T1000 (cell line): ENCODE data around the gene SPON1.

Source experiments
- DNase-seq: peaks from one replicate; lab custom pipeline; 2025; ENCODE audit warnings: mixed read lengths; lab: John Stamatoyannopoulos, UW

The SPON1 gene

DNA sequence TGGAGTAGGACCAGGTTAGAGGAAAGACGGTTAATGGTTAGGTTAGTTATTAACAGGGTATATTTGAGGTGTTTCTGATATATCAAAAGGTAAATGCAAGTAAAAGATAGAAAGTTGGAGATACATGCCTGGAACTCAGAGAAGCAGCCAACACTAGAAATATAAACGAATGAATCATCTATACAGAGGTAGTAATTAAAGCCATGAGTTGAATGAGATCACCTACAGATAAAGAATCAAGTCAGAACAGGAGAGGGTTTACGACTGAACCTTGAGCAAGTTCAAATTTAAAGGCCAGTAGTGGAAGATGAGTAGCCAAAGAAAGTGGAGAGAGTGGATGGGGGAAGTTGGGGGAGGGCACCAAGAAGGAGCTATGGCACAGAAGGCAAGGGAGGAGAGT, 73.9 kb downstream of the SPON1 start:
- DNase-seq: no peak

DNA sequence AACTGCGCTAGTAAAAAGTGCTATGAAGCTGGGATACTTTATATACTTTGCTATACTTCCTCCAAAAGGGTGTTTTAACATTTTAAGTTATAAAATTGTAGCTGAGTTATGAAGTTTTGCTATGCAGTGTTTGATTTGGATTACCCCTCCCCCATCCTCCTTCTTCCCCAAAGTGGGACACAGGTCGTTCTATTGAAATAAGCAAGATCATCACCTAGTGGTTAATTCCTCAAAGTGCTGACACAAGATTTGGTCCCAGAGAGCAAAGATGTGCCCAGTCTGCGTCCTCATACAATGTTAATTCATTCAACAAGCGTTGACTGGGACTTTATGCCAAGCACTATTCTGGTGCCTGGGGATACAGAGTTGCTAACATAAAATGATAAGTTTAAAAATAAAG, 78.5 kb downstream of the SPON1 start:
- DNase-seq: no peak

DNA sequence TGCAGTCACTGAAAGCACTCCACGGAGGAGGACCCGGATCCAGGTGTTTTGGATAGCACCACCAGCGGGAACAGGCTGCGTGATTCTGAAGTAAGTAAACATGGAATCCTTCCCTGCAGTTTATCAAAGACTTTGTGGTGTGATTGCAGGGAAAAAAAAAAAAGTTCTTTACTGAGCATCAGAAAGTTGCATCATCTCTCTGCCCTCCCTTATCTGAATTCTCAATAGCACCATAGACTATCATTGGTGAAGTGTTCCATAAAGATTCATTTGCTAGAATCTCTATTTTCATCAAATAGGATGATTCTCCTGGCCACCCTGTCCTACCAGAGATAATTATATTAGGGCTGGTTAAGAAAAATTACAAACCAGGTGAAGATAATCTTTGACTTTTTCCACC, 79.0 kb downstream of the SPON1 start:
- no peak for DNase-seq

DNA sequence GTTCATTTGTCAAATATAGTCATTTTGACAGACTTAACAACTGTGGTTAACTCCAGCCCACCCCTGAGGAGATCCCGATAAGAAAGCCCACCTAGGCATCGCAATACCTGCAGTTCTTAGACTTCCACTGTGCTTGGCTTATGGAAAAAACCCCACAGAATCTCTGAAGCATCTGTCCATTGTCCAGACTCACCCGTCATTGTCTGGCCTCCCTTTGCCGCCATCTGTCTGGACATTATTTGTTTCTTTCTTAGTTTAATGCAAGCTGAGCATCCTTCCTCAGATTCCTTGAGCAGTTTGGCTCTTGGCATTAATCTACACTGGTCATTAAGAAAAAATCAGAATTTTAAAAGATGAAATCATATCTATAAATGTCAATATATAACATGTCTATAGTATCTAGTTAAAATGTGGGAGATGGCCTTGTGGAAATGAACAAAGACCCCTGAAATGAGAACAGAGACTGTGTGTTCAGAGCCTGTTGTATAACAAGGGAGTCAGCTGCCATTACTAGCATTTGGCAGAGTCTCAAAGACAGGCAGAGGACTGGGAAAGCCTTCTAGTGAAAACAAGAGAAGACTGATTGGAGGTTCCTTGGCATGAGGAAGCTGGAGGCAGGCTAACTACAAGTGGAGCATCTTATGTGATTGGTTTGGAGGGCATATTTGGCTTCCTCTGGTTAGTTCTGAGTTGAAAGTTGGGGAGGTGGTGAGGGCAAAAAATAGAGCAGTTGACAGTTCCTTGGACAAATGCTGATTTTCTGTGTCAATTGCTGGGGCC, 80.4 kb downstream of the SPON1 start:
- DNase-seq: no peak

DNA sequence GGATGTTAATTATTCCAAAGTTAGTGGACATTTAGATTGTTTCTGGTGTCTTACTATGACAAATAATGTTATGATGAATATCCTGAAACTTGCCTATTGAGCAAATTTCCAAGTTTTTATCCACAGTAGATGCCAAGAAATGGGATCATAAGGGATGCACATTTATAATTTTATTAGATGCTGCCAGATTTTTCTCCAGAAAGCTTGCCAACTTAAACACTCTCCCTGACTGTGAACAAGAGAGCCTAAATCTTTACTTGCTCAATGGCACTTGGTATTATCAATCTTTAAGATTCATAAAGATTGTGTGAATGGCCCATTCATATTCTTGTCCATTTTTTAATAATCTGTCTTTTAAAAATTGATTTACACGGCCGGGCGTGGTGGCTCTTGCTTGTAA, 82.4 kb downstream of the SPON1 start:
- DNase-seq: no peak

DNA sequence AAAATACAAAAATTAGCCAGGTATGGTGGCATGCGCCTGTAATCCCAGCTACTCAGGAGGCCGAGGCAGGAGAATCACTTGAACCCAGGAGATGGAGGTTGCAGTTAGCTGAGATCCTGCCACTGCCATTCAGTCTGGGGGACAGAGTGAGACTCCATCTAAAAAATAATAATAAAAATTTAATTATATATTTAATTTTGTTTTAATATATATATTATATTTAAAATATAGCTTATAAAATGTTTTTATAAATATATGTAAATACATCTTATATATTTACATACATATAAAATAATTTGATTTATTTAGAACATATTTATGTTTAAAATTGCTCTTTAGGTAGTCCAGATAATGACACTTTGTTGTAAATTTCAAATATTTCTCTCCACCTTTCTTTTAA, 82.9 kb downstream of the SPON1 start:
- DNase-seq: no peak

DNA sequence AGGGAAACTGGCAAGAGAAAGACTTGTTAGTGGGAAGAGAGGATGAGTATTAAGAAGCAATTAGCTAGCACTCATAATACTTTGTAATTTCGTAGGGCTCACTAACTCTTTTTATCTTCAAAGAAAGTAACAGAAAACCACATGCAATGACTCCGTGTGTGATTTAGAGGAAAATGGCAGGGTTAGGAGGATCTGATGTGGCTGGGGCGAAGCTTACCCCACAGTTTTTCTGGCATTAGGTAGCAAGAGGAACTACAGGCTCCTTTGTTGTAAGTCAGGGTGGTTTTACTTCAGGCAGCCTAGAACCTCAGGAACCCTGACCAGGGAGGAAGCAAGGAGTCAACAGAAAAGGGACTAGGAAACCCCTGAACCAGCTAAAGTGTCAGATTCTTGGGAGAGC, 89.7 kb downstream of the SPON1 start:
- DNase-seq: no peak

DNA sequence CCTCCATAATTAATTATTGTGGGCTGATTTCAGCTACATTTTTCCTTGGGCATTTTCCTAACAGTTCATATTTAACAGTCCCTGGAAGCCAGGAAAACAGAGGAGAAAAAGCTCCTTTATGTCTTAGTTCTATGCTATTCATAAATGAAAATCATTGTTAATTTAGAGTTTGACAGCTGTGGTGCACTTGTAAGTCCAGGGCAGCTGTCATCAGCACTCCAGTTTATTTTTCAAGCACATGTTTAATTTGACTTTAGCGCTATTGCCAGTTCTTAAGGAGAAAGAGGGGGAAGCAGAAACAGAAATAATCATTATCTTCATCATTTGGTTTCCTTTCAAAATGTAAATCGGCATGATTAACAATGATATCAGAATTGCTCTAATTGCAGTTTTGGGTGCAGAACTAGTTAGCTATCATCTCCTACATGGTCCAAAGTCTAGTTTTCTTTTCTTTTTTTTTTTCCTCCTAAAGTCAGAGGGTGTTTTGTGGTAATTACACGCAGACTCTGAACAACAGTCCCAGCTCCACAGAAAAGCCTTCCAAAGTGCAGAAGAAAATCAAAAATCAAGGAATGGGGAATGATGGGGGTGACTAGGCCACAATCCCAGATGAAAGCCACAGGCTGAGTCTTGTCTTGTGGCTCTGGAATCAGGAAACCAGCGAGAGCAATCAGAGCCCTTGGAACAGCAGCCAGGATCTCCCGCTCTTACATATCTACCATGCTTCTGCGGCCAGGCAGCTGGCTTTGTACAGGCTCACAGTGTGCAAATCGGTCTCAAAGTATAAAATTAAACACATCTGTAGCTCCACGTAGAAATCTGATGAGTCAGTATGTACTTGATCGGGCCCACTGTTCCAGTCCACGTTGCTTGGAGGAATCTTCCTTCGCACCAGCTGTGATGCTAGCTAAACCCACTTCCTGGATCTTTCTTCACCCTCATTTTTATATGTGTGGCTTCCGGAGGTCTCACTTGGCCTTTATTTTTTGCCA, 91.9 kb downstream of the SPON1 start:
- DNase-seq: no peak

DNA sequence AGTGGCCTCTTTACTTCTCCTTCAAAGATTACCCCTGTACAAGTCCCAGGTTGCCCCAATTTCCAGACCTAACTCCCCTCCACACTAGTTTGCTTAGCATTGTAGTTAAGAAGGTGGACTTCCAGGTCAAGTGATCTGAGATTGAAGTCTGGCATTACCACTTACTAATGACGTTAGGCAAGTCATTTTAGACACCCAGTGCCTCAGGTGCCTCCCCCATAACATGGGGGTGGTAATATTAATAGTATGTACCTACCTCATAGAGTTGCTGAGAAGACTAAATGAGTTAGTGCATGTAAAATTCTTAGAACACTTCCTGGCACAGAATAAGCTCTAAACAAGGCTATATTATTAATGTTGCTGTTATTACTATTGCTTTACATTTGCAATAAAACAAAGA, 93.4 kb downstream of the SPON1 start:
- no peak for DNase-seq

DNA sequence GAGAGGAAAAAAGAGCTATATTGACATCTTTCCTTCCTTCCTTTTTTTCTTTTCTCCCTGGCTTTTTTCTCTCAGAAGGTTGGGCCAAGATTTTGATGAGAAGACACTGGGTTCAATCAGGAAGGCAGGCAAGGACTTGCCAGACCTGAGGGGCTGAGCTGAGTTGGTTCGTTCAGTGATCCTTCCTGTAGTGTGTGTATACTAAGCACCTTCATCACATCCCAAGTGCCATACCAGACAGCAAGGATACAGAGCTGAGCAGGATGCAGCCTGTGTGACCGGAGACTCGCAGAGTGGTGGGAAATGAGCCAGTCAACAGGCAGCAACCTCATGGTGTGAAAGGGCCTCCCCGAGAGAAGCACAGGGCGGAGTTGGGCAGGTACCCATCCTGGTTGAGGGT, 95.5 kb downstream of the SPON1 start:
- DNase-seq: no peak

DNA sequence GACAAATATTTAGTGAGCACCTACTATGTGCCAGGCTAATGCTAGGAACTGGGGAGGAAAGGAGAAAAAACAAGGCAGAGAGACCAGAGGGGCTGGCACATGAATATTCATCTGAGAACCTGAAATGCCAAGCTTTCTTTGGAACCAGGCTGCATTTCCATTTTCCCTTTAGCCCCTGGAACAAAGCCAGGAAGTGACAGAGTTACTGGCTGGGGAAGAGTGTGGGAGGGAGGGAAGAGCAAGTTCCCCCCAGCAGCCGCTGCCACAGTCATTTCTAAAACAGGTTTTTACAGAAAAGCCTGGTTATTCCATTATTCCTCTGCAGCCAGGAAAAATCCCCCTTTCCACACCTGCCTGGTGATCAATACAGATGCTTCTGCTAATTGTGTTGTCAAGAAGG, 97.0 kb downstream of the SPON1 start:
- DNase-seq: no peak

DNA sequence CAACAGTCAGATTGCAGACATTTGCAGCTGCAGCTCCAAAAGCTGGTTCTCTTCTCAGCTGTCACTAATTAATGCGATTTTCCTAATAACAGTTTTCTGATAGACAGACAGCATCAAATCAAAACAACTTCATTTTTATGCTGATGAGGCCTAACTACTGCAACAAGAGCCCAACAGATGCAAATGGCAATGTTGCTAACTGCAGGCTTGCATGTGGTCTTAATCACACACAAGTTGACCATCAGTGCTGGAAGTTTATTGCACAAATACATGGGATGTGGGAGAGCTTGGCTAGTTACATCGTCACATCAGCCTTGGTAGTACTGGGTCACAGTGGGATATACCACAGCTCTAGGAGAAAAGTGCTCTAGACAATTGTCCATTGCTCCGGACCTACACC, 99.2 kb downstream of the SPON1 start:
- DNase-seq: no peak

DNA sequence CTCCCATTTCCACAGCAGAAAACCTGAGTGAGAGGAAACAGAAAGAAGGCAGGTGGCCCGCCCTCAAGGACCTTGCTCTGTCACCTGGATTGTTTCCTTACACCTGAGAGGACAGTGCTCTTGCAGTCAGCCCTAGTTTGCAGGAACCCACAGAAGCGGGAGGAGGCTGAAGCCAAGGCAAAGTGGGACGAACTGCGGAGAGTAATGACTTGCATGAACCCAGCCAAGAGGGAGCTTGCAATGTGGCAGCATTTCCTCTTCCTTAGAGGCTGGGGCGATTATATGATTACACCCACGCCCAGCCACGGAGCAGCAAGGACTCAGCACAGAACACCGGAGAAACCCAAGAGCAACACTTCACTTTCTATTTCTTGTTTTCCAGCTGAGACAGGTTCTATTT, 102.6 kb downstream of the SPON1 start:
- DNase-seq: no peak

DNA sequence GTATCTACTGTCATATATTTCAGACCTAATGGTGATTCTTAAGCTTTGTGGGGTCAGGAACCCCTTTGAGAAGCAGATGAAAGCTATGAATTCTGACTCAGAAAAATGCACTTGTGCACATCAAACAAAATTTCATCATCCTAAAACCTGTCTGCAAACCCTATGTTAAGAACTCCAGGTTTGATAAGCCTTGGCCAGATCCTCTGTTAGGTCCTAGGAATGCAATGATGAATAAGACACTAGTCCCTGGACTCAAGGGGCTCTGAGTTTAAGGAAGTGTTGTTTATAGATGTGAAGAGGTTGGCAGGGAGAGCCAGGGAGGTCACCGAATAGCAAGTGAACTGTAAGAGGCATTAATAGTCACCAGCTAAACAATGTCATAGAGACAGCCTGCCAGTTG, 103.2 kb downstream of the SPON1 start:
- no peak for DNase-seq

DNA sequence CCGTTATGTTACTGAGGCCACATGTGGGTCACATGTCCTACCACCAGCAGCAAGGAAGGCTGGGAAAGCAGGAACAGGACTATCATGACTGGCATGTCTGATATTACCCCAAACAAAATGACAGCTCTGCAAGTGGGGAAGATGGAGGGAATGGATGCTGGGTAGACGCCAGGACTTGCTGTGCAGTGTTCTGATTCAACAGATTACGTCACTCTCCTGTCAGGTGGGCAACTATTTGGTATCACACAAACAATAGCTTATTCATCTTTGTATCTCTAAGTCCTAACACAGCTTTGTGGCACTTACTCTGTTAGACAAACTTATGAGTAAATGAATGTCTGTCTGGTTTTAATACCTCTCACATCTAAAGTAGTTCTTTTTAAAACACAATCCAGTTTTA, 105.2 kb downstream of the SPON1 start:
- DNase-seq: no peak

DNA sequence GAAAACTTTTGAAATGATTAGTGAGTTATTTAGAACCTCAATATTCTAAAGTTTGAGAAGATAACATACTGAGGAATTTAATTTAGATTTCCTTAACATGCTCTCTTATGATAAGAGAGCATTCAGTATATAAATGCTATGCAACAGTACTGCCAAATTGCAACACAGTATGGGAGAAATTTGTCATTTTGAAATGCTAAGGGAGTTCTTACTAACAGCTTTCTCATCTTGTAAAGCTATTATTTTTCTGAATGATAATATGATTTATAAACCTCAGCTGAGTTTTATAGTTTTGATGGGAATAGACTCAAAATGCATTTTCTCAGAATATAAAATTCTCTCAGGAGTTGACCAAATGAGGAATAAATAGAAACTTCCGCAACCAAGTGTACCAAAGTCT, 108.4 kb downstream of the SPON1 start:
- no peak for DNase-seq

DNA sequence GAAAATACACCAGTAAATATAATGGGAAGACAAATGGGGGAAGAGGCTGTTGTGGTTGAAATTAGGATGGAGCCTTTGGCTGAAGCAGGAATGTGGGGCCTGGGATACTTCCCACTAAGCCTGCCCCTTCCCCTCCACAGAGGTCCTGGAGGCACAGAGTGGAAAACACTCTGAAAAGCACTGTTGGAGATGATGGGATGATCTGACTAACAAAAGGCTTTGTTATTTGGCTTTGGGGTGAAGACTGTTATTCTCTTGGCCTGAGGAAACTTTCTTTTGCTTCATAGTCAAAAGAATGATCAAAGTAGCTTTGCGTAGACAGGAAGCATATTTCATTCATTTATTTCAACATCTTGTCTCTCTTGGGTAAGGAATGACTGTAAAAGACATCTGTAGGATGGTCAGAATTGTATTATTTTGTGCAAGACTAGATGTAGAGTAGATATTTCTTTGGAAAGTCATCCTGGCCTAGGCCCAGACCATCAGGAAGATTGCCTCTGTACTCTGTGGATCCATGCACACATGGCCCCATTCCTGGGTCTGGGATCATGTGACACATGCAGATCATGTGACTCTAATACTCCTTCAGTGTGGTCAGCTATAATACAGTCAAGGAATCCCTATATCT, 111.4 kb downstream of the SPON1 start:
- DNase-seq: no peak

DNA sequence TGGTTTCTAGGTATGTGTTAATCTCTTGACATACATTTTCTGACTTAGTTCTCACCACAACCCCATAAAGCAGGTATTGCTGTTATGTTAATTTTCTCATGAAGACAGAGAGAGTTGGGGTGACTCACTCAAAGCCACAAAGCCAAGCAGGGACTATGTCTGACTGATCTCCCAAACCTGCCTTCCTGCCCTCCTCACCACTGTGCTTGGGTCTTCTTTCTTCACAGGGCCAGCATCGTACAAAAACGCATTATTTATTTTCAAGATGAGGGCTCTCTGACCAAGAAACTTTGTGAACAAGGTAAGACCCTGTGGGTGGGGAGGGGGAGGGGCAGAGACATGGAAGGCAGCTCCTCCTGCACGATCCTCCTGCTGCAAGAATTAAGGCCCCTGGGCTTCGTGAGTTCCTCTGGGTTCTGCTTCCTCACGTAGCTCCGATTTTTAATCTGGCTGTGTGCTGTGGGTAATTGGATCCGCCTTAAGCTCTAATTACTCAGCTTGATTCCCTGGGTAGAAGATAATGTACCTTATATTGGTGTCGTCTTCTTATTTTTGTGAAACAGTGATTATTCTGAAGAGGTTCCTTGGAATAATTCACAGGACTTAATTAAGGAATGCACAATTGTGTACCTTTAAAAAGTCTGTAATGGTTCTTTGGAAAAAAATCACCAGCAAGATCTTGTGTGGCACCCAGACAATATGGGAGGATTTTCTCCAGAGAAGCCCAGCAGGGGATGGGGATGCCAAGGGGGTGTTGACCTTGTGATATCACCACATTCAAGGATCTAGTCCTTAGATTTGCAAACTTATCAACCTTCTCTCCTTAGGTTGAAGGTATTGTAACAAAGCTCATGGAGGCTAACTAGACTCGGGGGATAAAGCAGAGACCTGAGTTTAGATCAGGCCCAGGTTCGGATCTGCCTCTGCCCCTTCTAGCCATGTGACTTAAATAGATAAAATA, 112.9 kb downstream of the SPON1 start:
- no peak for DNase-seq

DNA sequence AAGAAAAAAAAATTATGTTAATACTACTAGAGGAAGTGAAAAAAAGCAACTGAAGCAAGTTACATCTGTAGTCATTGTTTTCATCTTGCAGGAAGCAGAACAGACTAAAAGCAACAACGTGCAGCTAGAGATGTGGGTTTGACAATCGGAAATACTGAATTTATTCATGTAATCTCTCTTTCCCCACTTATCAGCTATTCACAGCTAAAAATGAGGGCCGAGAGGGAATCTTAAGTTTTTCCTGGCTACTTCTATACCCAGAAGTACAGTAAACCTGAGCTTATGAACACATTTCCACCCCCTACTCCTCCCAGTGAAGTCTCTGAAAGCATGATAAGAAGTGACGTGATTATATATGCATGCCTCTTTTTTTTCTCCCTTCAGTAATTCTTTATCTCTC, 116.5 kb downstream of the SPON1 start:
- DNase-seq: no peak

DNA sequence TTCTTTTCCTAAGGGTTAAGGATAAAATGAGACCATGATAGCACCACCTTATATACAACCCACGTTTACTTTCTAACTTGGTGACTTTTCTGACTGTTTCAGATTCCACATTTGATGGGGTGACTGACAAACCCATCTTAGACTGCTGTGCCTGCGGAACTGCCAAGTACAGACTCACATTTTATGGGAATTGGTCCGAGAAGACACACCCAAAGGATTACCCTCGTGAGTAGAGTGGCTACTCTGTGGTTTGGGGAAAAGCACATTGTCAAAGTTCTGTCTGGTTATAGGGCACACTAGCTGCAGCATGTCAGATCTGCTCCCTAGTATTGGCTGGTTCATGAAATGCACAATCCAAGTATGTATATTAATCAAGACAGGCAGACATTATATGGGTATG, 117.3 kb downstream of the SPON1 start:
- DNase-seq: no peak

DNA sequence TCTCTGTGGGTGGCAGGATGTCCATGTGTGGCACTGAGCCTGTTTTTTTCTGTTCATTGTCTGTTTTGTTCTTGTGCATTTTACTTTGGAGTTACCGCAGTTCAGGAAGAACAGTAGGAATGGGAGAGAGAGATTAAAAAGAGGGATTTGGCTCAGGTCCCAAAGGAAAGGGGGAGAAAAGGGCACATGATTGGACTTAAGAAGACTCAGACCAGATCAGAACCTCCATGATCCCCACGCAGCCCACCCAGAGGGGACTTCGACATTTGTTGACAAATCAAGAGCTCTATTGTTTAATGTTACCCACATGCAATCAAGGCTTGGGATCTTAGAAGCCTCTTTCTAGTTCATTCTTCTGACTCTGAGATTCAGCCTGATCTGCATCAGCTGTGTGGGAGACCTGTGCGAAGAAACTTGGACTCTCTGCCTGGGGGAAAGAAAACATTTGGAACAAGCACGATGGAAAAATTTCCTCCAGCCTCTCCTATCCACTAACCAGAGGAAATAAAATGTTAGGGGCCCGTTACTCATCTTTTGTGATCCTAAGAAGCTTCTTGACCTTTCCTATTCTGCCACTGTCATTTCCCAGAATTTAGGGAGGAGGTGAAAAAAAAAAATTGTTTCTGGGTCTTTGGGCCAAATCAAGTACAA, 119.2 kb downstream of the SPON1 start:
- no peak for DNase-seq
